GM12891 (cell line): ENCODE data around the gene EDN1.

Experiments
- POLR2AphosphoS5 ChIP-seq: IDR thresholded peaks from 2 replicates; pipeline ENCODE4 v1.6.1; 2011; ENCODE audit warnings: low read depth, low read length, control low read depth
- SPI1 ChIP-seq: IDR thresholded peaks from 2 replicates; pipeline ENCODE4 v1.6.1; 2011; ENCODE audit warnings: low read depth, low read length, control low read depth
- TAF1 ChIP-seq: IDR thresholded peaks from 2 replicates; pipeline ENCODE4 v1.6.1; 2011; ENCODE audit warnings: low read depth, low read length, control low read depth

DNA sequence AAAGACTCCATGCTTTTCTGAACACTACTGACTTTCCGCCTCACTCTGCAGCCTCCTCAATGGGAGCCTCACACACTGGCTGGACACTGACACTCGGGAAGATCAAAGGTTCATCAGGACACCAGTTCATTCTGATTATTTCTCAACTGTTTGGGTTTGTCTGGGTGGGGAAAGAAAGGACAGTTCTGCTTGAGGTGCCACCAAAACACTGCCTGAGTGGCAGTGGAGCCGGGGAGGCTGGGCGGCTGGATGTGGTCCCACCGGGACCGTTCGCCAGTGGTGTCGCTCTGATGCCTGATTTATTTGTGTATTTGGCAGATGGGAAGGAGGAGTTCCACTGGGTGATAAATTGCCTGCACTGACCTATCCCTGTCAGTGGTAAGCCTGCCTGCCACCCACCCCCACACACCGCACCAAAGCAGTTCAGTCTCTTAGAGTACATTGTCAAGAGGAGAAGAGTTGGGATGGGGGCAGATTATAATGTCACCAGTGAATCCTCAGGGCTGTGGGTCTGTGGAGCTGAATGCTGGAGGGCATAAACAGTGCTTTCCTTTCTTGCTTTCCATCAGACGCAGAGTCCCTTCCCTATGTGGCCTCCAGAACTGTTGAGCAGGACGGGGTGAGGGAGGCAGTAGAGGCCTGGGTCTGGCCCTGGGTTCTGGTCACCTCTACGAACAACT is 49.8 kb downstream of the EDN1 start:
- TF ChIP-seq POLR2AphosphoS5: no peak
- TF ChIP-seq TAF1: no peak
- TF ChIP-seq SPI1: no peak
